Measurements from ENCODE around the gene NPBWR2. TPM values are rescaled to one million over a fixed set of nuclear protein-coding genes. Genes with fewer than 3 reads are reported as not detected.

Gene NPBWR2
- total and polyA plus RNA-seq, 2 donors (not counting 3 experiments of a cell fraction or from before 2014, with no cell fraction given): not detected

DNA sequence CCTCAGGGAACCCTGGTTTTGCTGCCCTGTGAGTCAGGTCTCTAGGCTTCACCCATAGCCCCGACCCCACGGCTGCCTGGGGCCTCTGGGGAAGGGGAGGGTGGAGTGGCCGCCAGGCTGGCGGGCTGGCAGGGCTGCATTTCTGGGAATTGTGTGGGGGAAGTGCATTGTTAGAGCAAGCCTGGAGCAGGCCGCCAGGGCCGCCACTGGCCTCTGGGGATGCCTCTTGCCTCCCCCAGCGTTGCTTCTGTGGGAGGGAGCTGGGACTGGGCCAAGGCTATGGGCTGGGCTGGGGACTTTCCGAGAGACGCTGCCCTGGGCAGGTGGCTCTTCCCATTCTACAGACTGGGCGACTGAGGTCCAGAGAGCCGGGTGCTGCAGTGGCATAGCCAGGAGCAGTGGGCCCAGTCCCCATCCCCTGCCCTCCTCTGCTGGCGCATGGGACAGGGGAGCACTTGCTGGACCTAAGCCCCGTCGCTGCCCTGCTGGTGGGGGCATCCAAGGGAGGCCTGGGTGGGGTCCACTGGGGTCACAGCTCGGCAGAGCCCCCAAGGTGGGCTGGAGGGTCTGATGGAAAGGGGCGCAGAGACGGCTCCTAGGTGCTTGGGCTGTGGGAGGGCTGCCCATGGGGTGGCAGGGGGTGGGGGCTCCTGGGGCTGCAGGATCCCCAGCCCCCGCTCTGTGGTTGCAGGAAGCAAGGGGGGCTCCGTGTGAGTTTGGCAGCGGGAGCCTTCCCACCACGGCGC is 51.3 kb downstream of the NPBWR2 start:
- no peak overlapping the region for H3K4me2 ChIP-seq (ENCODE audit: insufficient read depth, low read length)
- H3K9ac ChIP-seq (replicated peaks; ENCODE audit: extremely low read depth, insufficient read depth, low read length): peak overlapping the region; percentile 12
- H4K20me1 ChIP-seq (replicated peaks; ENCODE audit: control insufficient read depth, extremely low read depth, insufficient read depth, low read length): no peaks in the 10 kb centered on the region
- H2AFZ ChIP-seq (ENCODE audit: low read depth, low read length): no peak overlapping the region
- H3K9me3 ChIP-seq (replicated peaks; ENCODE audit: control insufficient read depth, insufficient read depth, low read length): no peaks in the 10 kb centered on the region
- no TSS peak for BruUV-seq (replicated peaks)
- ChIA-PET CTCF (interaction anchor here (1.4 to 15.2 kb wide), 5 partner anchors 11 to 82 kb away, joined by 3 to 412 read pairs (median 18); partner anchors contain the start of genes C20orf204, PRPF6 and SAMD10), POLR2A (interaction anchor here (0.7 kb wide), 1 partner anchor 17 kb away, joined by 6 read pairs; no protein-coding TSS in a partner anchor)
- peak overlapping the region; percentile 83 for H3K27ac ChIP-seq (ENCODE audit: insufficient read depth, low read depth, low read length)
- no peaks in the 10 kb centered on the region for H3K9me1 ChIP-seq (replicated peaks; ENCODE audit: control insufficient read depth, extremely low read depth, insufficient read depth, low read length)
- DNase-seq (ENCODE audit: low read depth, low spot score): peak; percentile 84
- H3K79me2 ChIP-seq (ENCODE audit: control insufficient read depth, insufficient read depth, low read length): no peaks in the 10 kb centered on the region
- H3K4me1 ChIP-seq (ENCODE audit: control insufficient read depth, extremely low read depth, insufficient read depth, low read length): peaks cover 65% of the 10 kb centered on the region
- no peak overlapping the region for H3K4me3 ChIP-seq (replicated peaks in 1 of 3; ENCODE audit: insufficient read depth in 1 of 3, low read depth in 1 of 3, low read length in 3 of 3)
- FAIRE-seq: peak; percentile 87
- intact Hi-C loops (cut with micrococcal nuclease): loop anchor here (2.0 to 10.0 kb wide), 4 partner anchors 83 to 517 kb away; partner anchors contain the start of genes DNAJC5 and UCKL1
- TF ChIP-seq MYC (IDR thresholded peaks at IDR 0.05; ENCODE audit: low read depth, low read length): no peak
- TF ChIP-seq, protein P1, sequence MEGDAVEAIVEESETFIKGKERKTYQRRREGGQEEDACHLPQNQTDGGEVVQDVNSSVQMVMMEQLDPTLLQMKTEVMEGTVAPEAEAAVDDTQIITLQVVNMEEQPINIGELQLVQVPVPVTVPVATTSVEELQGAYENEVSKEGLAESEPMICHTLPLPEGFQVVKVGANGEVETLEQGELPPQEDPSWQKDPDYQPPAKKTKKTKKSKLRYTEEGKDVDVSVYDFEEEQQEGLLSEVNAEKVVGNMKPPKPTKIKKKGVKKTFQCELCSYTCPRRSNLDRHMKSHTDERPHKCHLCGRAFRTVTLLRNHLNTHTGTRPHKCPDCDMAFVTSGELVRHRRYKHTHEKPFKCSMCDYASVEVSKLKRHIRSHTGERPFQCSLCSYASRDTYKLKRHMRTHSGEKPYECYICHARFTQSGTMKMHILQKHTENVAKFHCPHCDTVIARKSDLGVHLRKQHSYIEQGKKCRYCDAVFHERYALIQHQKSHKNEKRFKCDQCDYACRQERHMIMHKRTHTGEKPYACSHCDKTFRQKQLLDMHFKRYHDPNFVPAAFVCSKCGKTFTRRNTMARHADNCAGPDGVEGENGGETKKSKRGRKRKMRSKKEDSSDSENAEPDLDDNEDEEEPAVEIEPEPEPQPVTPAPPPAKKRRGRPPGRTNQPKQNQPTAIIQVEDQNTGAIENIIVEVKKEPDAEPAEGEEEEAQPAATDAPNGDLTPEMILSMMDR (IDR thresholded peaks at IDR 0.05; ENCODE audit: extremely low read depth in 1 of 2, insufficient read depth in 1 of 2, low read depth in 1 of 2, low read length in 2 of 2): peak in 1 of 2 donors; percentile 38
- no peak for TF ChIP-seq POLR2AphosphoS5 (IDR thresholded peaks at IDR 0.05; ENCODE audit: insufficient read depth, low read depth, low read length)
- TF ChIP-seq EZH2 (IDR thresholded peaks at IDR 0.05; ENCODE audit: borderline replicate concordance, low read depth, low read length, severe bottlenecking): no peak
- TF ChIP-seq POLR2A (IDR thresholded peaks at IDR 0.05; ENCODE audit: low read depth, low read length): no peak
- dilution Hi-C loops (cut with MboI; ENCODE audit: extremely low pct_ligation_motif_present, low sequenced_read_pairs): no loop called here
- H3K27me3 ChIP-seq (ENCODE audit: control insufficient read depth in 2 of 2, insufficient read depth in 2 of 2, low read length in 2 of 2): no peaks in the 10 kb centered on the region
- no peaks in the 10 kb centered on the region for H3K36me3 ChIP-seq (ENCODE audit: control insufficient read depth in 2 of 2, extremely low read depth in 1 of 2, insufficient read depth in 2 of 2, low read length in 2 of 2)
